Omental fat pad (tissue), 4 donors: ENCODE data around the gene EDN2. TPM values are rescaled to one million over a fixed set of nuclear protein-coding genes. Genes with fewer than 3 reads are reported as not detected.

Experiments
- ATAC-seq: fragments of 150-250 bp; one replicate; pipeline ENCODE4 v1.9.1; 2016; ENCODE audit warnings: mild to moderate bottlenecking, moderate library complexity; ENCODE audit not compliant: low FRiP score
- DNase-seq: peaks from one replicate; pipeline ENCODE4 v3.0.0-alpha.2; 2019; ENCODE audit warnings: low spot score
- CTCF ChIP-seq, 3 donors: fragments of 450-650 bp; IDR thresholded peaks; one replicate each; pipeline ENCODE4 v1.5.1; 2016 to 2017; ENCODE audit warnings: antibody characterized with exemption in 3 of 3, mild to moderate bottlenecking in 3 of 3, moderate library complexity in 2 of 3
- total RNA-seq, 4 donors: library from RNA; depleted of rRNA; stranded (reverse); fragments of >200 nt; gene quantifications; one replicate each; pipeline ENCODE4 v1.1.0, GENCODE V29; 2016

Gene EDN2
- total RNA-seq, 4 donors from 2014 or later: not detected

DNA sequence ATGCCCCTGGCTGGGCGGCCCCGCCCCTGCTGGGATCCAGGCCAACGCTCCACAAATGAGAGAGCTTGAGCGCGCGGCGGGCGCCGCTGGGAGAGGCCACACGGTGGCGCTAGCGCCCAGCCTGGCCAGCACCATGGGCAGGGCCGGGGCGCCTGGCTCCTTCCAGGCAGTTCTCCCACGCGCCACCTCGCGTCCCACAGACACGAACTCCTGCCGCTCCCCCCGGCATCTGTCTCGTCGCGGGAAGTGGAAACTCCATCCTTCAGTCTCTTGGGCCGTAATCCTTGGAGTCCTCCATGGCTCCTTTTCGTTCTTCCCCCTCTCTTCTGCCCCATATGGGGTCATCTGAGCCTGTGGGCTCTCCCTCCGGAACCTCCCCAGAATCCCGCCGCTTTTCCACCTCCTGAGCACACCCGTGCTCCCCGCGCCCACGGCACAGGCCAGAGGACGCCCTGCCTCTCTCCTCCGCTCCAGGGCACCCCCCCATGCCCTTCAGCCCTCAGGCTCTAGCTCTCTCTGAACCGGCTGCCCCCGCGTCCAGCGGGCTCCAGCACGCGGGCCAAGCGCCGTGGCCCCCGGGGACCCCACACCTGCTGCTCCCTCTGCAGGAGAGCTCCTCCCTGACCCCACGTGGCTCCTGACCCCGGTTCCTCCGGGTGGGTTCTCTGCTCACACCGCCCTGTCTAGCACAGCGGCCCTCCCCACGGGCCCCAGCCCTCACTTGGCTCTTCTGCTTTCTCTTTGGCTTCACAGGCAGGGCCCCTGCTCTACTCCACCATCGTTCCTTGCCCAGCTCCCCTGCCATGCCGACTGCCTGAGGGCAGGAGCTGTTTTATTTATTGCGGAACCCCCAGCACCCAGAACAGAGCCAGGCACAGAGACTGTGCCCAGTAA lies 31.9 kb upstream of the EDN2 start:
- TF ChIP-seq CTCF (IDR thresholded peaks at IDR 0.05): peak in 1 of 3 donors; percentile 42
- ATAC-seq: peak; percentile 93
- DNase-seq: peak; percentile 75

GRCh38 chr1:41515778-41516167 lies 31.3 kb upstream of the EDN2 start:
- DNase-seq (no peak), ATAC-seq (no peak)
- TF ChIP-seq CTCF (IDR thresholded peaks at IDR 0.05): no peak

DNA sequence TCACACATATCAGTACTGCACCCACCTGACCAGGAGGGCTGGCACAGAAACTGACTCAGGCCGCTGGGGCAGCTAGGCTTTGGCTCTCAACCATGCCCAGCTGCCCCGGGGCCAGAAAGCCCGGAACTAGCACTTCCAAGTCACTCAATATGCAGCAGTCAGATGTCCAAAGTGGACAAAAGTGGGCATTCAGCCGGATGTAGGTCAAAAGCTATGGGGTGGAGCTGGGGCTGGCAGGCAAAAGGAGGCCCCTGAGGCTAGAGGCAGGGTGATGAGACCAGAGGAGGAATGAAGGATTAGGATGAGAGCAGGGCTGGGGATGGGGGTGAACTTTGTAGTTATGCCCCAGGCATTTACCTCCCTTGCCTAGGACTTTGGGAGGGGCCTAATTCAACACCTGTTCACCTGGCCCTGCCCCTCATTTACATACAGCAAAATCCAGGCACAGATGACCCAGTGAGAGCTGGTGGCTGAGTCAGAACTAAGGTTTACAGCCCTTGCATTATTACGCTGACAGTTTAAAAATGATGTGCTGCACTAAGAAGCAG lies 30.7 kb upstream of the EDN2 start:
- DNase-seq: no peak
- no peak for ATAC-seq
- TF ChIP-seq CTCF (IDR thresholded peaks at IDR 0.05): no peak

GRCh38 chr1:41514381-41514780 lies 29.9 kb upstream of the EDN2 start:
- TF ChIP-seq CTCF (IDR thresholded peaks at IDR 0.05): no peak
- ATAC-seq: no peak
- DNase-seq: no peak

GRCh38 chr1:41513383-41513735 lies 28.9 kb upstream of the EDN2 start:
- DNase-seq (no peak), ATAC-seq (no peak)
- TF ChIP-seq CTCF (IDR thresholded peaks at IDR 0.05): no peak

- no peak for DNase-seq
- no peak for TF ChIP-seq CTCF (IDR thresholded peaks at IDR 0.05)
- ATAC-seq: no peak
These were observed 28.4 kb upstream of the EDN2 start for GRCh38 chr1:41512701-41513382.
